H1 (cell line): Measurements from ENCODE around the gene PDE4D. TPM values are rescaled to one million over a fixed set of nuclear protein-coding genes. Genes with fewer than 3 reads are reported as not detected.

Source experiments
- ATF2 ChIP-seq: IDR thresholded peaks from 2 replicates; pipeline ENCODE4 v1.6.1; 2012; ENCODE audit warnings: low read length, inconsistent platforms
- BACH1 ChIP-seq: IDR thresholded peaks from 2 replicates; pipeline ENCODE4 v1.6.1; 2012; ENCODE audit warnings: low read length, improper control_type of control experiment
- CHD7 ChIP-seq: fragments of 300-600 bp; sonication (generic); IDR thresholded peaks from 2 replicates; pipeline ENCODE4 v1.7.1; 2012; ENCODE audit warnings: low read length, moderate library complexity, mild to moderate bottlenecking, inconsistent platforms; ENCODE audit not compliant: insufficient replicate concordance
- E2F6 ChIP-seq: IDR thresholded peaks from 2 replicates; pipeline ENCODE4 v1.6.1; 2012; ENCODE audit warnings: inconsistent platforms
- EGR1 ChIP-seq: IDR thresholded peaks from 2 replicates; pipeline ENCODE4 v1.6.1; 2011; ENCODE audit warnings: low read depth, low read length, borderline replicate concordance
- GABPA ChIP-seq: IDR thresholded peaks from 2 replicates; pipeline ENCODE4 v1.6.1; 2011; ENCODE audit warnings: mild to moderate bottlenecking, low read length, moderate library complexity, borderline replicate concordance; ENCODE audit not compliant: insufficient read depth
- JUND ChIP-seq: IDR thresholded peaks from 2 replicates; pipeline ENCODE4 v1.6.1; 2011; ENCODE audit warnings: mild to moderate bottlenecking, improper control_type of control experiment, low read length
- SIN3A ChIP-seq, 2 experiments: IDR thresholded peaks in 1 of 2; conservative IDR thresholded peaks in 1 of 2; 2 replicates each; pipeline ENCODE4 v1.6.1; 2011 to 2012; ENCODE audit warnings: low read length in 2 of 2, improper control_type of control experiment in 1 of 2, low read depth in 1 of 2, mild to moderate bottlenecking in 1 of 2
- SP2 ChIP-seq: IDR thresholded peaks from 2 replicates; pipeline ENCODE4 v1.6.1; 2012; ENCODE audit warnings: mild to moderate bottlenecking, low read length, inconsistent platforms
- polyA plus RNA-seq, 7 experiments: library from polyadenylated mRNA; depleted of rRNA in 3 of 7; stranded (reverse) in 5 of 7; unstranded in 2 of 7; fragments of >200 nt in 5 of 7; fragments of 200-250 nt in 2 of 7; gene quantifications; 1 replicate in 5 of 7; 2 replicates in 1 of 7; 4 replicates in 1 of 7; pipeline versions ENCODE4 v1.2.1 to v1.2.3, GENCODE V29; 2011 to 2013; ENCODE audit warnings: missing spikeins in 2 of 7, mixed read lengths in 2 of 7
- total RNA-seq: library from RNA; stranded (reverse); fragmentation: NEBNext Ultra II Directional; extraction: Animal tissue kit (Norgen Biotek cat#: 25700); gene quantifications from 2 replicates; pipeline ENCODE4 v1.2.1, GENCODE V29; 2021

Gene PDE4D
- total and polyA plus RNA-seq, 2 of the 8 experiments (the other 6 are each of a cell fraction or from before 2014, with no cell fraction given) = 2.3 to 3.7 TPM

GRCh38 chr5:59109383-59109782, 784.1 kb downstream of the PDE4D start (continued):
- TF ChIP-seq CHD7 (no peak), BACH1 (no peak), JUND (no peak), SIN3A (conservative IDR thresholded peaks at IDR 0.05 in 1 of 2, IDR thresholded peaks at IDR 0.05 in 1 of 2; ENCODE audit: low read depth in 1 of 2, low read length in 2 of 2) (no peak), E2F6 (no peak), EGR1 (no peak), SP2 (no peak), ATF2 (no peak), GABPA (no peak)
